ENCODE data around the gene MED9.
"Not testable (repeated sequence)": the region's sequence is repeated elsewhere in the genome, so short reads cannot be mapped to it uniquely, and the experiment has no call there.

The MED9 gene

DNA sequence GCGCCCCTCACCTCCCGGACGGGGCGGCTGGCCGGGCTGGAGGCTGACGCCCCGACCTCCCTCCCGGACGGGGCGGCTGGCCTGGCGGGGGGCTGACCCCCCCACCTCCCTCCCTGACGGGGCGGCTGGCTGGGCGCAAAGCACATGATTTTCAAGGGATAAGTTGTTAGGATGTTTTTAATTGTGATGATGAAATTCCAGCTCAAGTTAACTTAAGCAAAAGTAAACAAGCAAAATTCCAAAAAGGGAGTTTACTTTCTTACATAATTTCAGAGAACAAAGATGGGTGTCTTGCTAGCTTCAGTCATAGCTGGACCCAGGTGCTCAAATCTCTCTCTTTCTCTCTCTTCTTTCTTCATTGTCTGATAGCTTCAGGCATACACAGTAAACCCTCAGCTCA is 33.6 kb upstream of the MED9 start:
- Histone ChIP-seq H3K4me3 (ENCODE audit: low read depth, low read length) (no peak overlapping the region), H3K4me1 (ENCODE audit: control insufficient read depth, insufficient read depth, low read length) (peaks cover 19% of the 10 kb centered on the region), H3K9me3 (ENCODE audit: control insufficient read depth, insufficient read depth, low read length) (no peaks in the 10 kb centered on the region), H3K27me3 (ENCODE audit: control insufficient read depth, insufficient read depth, low read length) (no peaks in the 10 kb centered on the region), H3K9ac (ENCODE audit: low read depth, low read length) (no peak overlapping the region), H3K36me3 (ENCODE audit: control insufficient read depth, insufficient read depth, low read length) (no peaks in the 10 kb centered on the region)

- no peak overlapping the region for H3K4me3 ChIP-seq (ENCODE audit: low read depth, low read length)
- H3K4me1 ChIP-seq (ENCODE audit: control insufficient read depth, insufficient read depth, low read length), result peaks cover 12% of the 10 kb centered on the region
- no peaks in the 10 kb centered on the region for H3K9me3 ChIP-seq (ENCODE audit: control insufficient read depth, insufficient read depth, low read length)
- no peak overlapping the region for H3K9ac ChIP-seq (ENCODE audit: low read depth, low read length)
- no peaks in the 10 kb centered on the region for H3K27me3 ChIP-seq (ENCODE audit: control insufficient read depth, insufficient read depth, low read length)
- H3K36me3 ChIP-seq (ENCODE audit: control insufficient read depth, insufficient read depth, low read length), result no peaks in the 10 kb centered on the region
Observed at GRCh38 chr17:17445296-17445924, 31.4 kb upstream of the MED9 start.

DNA sequence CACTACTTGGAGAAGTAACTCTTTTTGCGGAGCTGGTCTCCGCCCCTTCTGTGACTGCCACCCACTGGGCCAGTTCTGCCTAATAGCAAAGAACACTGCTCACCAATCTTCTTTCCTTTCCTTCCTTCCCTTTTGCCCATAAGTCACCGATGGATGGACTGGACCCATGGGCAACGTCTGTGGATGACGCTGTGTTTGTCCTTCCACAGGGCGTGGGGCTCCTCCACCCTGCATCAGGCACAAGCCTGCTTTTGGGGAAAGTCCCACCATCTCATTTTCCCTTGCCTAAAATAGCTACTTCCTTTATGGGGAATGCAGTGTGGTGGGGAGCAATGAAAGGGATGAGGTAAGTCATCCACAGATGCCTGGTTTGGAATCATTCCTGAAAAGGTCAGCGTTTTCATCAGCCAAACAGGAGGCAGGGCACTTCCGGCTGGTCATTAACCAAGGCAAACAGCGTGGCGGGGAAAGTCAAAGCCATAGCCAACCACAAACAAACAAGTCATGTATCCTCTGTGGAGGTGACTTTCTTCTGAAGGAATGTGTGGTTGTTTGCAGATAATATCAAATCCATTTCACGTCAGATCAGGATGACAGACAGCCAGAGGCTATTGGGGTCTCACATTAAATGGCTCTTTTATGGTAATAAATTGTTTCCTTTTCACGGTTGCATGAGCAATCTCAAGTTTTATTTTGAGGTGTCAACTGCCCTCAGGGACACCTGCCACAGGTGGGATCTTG is 30.7 kb upstream of the MED9 start:
- H3K9me3 ChIP-seq (ENCODE audit: control insufficient read depth, insufficient read depth, low read length), result no peaks in the 10 kb centered on the region
- H3K27me3 ChIP-seq (ENCODE audit: control insufficient read depth, insufficient read depth, low read length), result no peaks in the 10 kb centered on the region
- no peaks in the 10 kb centered on the region for H3K36me3 ChIP-seq (ENCODE audit: control insufficient read depth, insufficient read depth, low read length)
- peaks cover 9% of the 10 kb centered on the region for H3K4me1 ChIP-seq (ENCODE audit: control insufficient read depth, insufficient read depth, low read length)
- no peak overlapping the region for H3K4me3 ChIP-seq (ENCODE audit: low read depth, low read length)
- H3K9ac ChIP-seq (ENCODE audit: low read depth, low read length), result no peak overlapping the region

DNA sequence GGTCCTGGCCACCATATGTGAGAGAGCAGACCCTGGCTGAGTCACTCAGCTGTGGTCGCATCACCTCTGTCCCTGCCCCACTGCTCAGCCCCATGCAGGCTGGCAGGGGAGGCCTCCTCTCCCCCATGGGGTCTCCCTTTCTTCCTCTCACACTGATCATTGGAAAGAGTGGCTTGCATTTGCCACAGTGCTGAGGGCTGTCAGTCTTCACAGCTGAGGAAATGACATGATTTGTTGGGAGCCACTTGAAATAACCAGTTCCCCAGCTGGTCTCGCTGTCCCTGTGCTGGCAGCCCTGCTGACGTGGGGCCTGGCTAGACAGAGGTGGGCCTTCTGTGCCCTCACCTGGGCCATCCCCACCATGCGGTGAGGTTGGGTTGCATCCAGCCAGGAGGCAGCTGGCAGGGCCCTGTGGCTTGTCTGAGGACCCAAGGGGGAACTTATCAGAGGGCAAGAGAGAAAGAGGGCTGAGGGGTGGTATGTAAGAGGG is 30.1 kb upstream of the MED9 start:
- Histone ChIP-seq H3K4me1 (ENCODE audit: control insufficient read depth, insufficient read depth, low read length) (peaks cover 9% of the 10 kb centered on the region), H3K36me3 (ENCODE audit: control insufficient read depth, insufficient read depth, low read length) (no peaks in the 10 kb centered on the region)

GRCh38 chr17:17447264-17447663 is 29.5 kb upstream of the MED9 start:
- Histone ChIP-seq H3K36me3 (ENCODE audit: control insufficient read depth, insufficient read depth, low read length) (no peaks in the 10 kb centered on the region), H3K9ac (ENCODE audit: low read depth, low read length) (no peak overlapping the region), H3K27me3 (ENCODE audit: control insufficient read depth, insufficient read depth, low read length) (no peaks in the 10 kb centered on the region), H3K9me3 (ENCODE audit: control insufficient read depth, insufficient read depth, low read length) (no peaks in the 10 kb centered on the region), H3K4me1 (ENCODE audit: control insufficient read depth, insufficient read depth, low read length) (peaks cover 9% of the 10 kb centered on the region), H3K4me3 (ENCODE audit: low read depth, low read length) (no peak overlapping the region)

More for the DNA sequence above, 30.1 kb upstream of the MED9 start:
- no peak overlapping the region for H3K4me3 ChIP-seq (ENCODE audit: low read depth, low read length)
- H3K9me3 ChIP-seq (ENCODE audit: control insufficient read depth, insufficient read depth, low read length), result no peaks in the 10 kb centered on the region
- H3K9ac ChIP-seq (ENCODE audit: low read depth, low read length), result no peak overlapping the region
- H3K27me3 ChIP-seq (ENCODE audit: control insufficient read depth, insufficient read depth, low read length), result no peaks in the 10 kb centered on the region

DNA sequence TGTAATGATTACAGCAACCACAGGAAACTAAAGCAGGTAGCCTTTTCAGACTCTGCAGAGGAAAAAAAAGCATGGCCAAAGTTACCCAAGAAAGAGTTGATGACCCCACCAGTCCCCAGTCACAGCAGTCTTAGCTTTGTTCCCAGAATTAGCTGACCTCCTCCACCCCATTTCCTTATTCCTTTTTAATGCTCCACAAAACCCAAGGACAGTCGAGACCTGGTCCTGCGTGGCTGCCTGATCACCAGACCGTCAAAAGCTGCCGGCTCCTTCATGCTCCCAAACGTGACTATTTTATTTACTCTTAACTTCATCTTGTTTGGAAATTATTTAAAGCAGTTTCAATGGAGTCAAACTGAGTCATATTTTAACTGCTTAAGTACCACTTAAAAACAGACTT is 28.7 kb upstream of the MED9 start:
- Histone ChIP-seq H3K9me3 (ENCODE audit: control insufficient read depth, insufficient read depth, low read length) (no peaks in the 10 kb centered on the region), H3K4me1 (ENCODE audit: control insufficient read depth, insufficient read depth, low read length) (peaks cover 9% of the 10 kb centered on the region), H3K36me3 (ENCODE audit: control insufficient read depth, insufficient read depth, low read length) (no peaks in the 10 kb centered on the region), H3K27me3 (ENCODE audit: control insufficient read depth, insufficient read depth, low read length) (no peaks in the 10 kb centered on the region), H3K4me3 (ENCODE audit: low read depth, low read length) (no peak overlapping the region), H3K9ac (ENCODE audit: low read depth, low read length) (no peak overlapping the region)

GRCh38 chr17:17448723-17449122 is 28.1 kb upstream of the MED9 start:
- no peak overlapping the region for H3K4me3 ChIP-seq (ENCODE audit: low read depth, low read length)
- no peak overlapping the region for H3K9ac ChIP-seq (ENCODE audit: low read depth, low read length)
- no peaks in the 10 kb centered on the region for H3K9me3 ChIP-seq (ENCODE audit: control insufficient read depth, insufficient read depth, low read length)
- no peaks in the 10 kb centered on the region for H3K27me3 ChIP-seq (ENCODE audit: control insufficient read depth, insufficient read depth, low read length)
- H3K4me1 ChIP-seq (ENCODE audit: control insufficient read depth, insufficient read depth, low read length), result peaks cover 9% of the 10 kb centered on the region
- H3K36me3 ChIP-seq (ENCODE audit: control insufficient read depth, insufficient read depth, low read length), result no peaks in the 10 kb centered on the region

GRCh38 chr17:17453088-17453487 is 23.7 kb upstream of the MED9 start:
- H3K9me3 ChIP-seq (ENCODE audit: control insufficient read depth, insufficient read depth, low read length), result no peaks in the 10 kb centered on the region
- H3K36me3 ChIP-seq (ENCODE audit: control insufficient read depth, insufficient read depth, low read length), result no peaks in the 10 kb centered on the region
- H3K9ac ChIP-seq (ENCODE audit: low read depth, low read length), result no peak overlapping the region
- H3K4me1 ChIP-seq (ENCODE audit: control insufficient read depth, insufficient read depth, low read length), result no peaks in the 10 kb centered on the region
- H3K4me3 ChIP-seq (ENCODE audit: low read depth, low read length), result no peak overlapping the region
- no peaks in the 10 kb centered on the region for H3K27me3 ChIP-seq (ENCODE audit: control insufficient read depth, insufficient read depth, low read length)

- H3K9ac ChIP-seq (ENCODE audit: low read depth, low read length), result no peak overlapping the region
- no peak overlapping the region for H3K4me3 ChIP-seq (ENCODE audit: low read depth, low read length)
- H3K9me3 ChIP-seq (ENCODE audit: control insufficient read depth, insufficient read depth, low read length), result no peaks in the 10 kb centered on the region
- H3K36me3 ChIP-seq (ENCODE audit: control insufficient read depth, insufficient read depth, low read length), result no peaks in the 10 kb centered on the region
- H3K27me3 ChIP-seq (ENCODE audit: control insufficient read depth, insufficient read depth, low read length), result no peaks in the 10 kb centered on the region
- no peaks in the 10 kb centered on the region for H3K4me1 ChIP-seq (ENCODE audit: control insufficient read depth, insufficient read depth, low read length)
Observed at GRCh38 chr17:17454276-17454675, 22.5 kb upstream of the MED9 start.

GRCh38 chr17:17454700-17455099 is 22.1 kb upstream of the MED9 start:
- not testable (repeated sequence) for H3K4me3 ChIP-seq (ENCODE audit: low read depth, low read length); H3K9ac ChIP-seq (ENCODE audit: low read depth, low read length); H3K36me3 ChIP-seq (ENCODE audit: control insufficient read depth, insufficient read depth, low read length); H3K27me3 ChIP-seq (ENCODE audit: control insufficient read depth, insufficient read depth, low read length); H3K4me1 ChIP-seq (ENCODE audit: control insufficient read depth, insufficient read depth, low read length); H3K9me3 ChIP-seq (ENCODE audit: control insufficient read depth, insufficient read depth, low read length)

DNA sequence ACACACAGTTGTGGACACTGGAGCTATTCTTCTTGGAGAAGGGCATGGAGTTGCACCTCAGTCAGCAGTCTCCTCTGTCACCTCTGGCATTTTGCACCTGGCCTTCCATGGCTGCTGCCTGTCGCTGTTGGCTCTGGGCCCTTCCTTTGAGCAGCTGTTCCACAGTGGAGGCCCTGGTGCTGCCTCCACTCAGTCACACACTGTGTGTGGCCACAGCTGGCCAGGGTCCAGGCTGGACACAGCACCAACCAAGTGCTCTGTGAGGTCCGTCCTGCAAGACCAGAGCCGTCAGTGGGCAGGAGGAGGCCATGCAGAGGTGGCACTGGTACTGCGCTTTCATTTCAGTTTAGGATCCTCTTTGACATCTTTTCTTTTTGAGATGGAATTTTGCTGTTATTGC is 21.6 kb upstream of the MED9 start:
- Histone ChIP-seq H3K4me1 (ENCODE audit: control insufficient read depth, insufficient read depth, low read length) (no peaks in the 10 kb centered on the region), H3K36me3 (ENCODE audit: control insufficient read depth, insufficient read depth, low read length) (no peaks in the 10 kb centered on the region), H3K27me3 (ENCODE audit: control insufficient read depth, insufficient read depth, low read length) (no peaks in the 10 kb centered on the region), H3K4me3 (ENCODE audit: low read depth, low read length) (no peak overlapping the region), H3K9me3 (ENCODE audit: control insufficient read depth, insufficient read depth, low read length) (no peaks in the 10 kb centered on the region), H3K9ac (ENCODE audit: low read depth, low read length) (no peak overlapping the region)

GRCh38 chr17:17456251-17456650 is 20.5 kb upstream of the MED9 start:
- no peaks in the 10 kb centered on the region for H3K4me1 ChIP-seq (ENCODE audit: control insufficient read depth, insufficient read depth, low read length)
- no peaks in the 10 kb centered on the region for H3K36me3 ChIP-seq (ENCODE audit: control insufficient read depth, insufficient read depth, low read length)

More at GRCh38 chr17:17456251-17456650, 20.5 kb upstream of the MED9 start:
- Histone ChIP-seq H3K9me3 (ENCODE audit: control insufficient read depth, insufficient read depth, low read length) (no peaks in the 10 kb centered on the region), H3K4me3 (ENCODE audit: low read depth, low read length) (no peak overlapping the region), H3K9ac (ENCODE audit: low read depth, low read length) (no peak overlapping the region), H3K27me3 (ENCODE audit: control insufficient read depth, insufficient read depth, low read length) (no peaks in the 10 kb centered on the region)
